GM12878 (cell line): ENCODE data around the gene OR6P1. TPM values are rescaled to one million over a fixed set of nuclear protein-coding genes. Genes with fewer than 3 reads are reported as not detected.

Experiments used
- ATAC-seq: fragments of 200-7000 bp; cut with Tn5 transposase; 3 replicates; pipeline ENCODE4 v1.9.1; 2020; ENCODE audit warnings: mild to moderate bottlenecking, moderate library complexity
- BruUV-seq: library from RNA; stranded (reverse); fragments of 400-500 nt; replicated peaks from 2 replicates; lab custom pipeline; 2021; lab: Mats Ljungman, UMichigan
- CTCF ChIA-PET: fragments of 300-600 bp; sonication (Branson Sonifier 250); formaldehyde crosslinking; extraction: SDS; loops from one replicate; lab custom pipeline; 2021; ENCODE audit warnings: inconsistent platforms; lab: Yijun Ruan, JAX
- POLR2A ChIA-PET: fragments of 350-600 bp; formaldehyde crosslinking; extraction: SDS; loops from one replicate; lab custom pipeline; 2021; ENCODE audit warnings: inconsistent platforms; lab: Charles Lee
- RAD21 ChIA-PET: fragments of 300-600 bp; sonication (Branson Sonifier 250); formaldehyde crosslinking; loops from one replicate; lab custom pipeline; 2023; ENCODE audit warnings: antibody characterized with exemption; ENCODE audit not compliant: unreplicated experiment; lab: Charles Lee
- SMC1A ChIA-PET: fragments of 300-600 bp; sonication (Branson Sonifier 250); formaldehyde crosslinking; loops from one replicate; lab custom pipeline; 2023; ENCODE audit not compliant: unreplicated experiment, uncharacterized antibody; lab: Charles Lee
- DNase-seq: peaks from one replicate; pipeline ENCODE4 v3.0.0-alpha.2; 2011; ENCODE audit warnings: low read depth, low spot score
- FAIRE-seq: peaks from 3 replicates; lab custom pipeline; 2011; peaks lifted over from hg19 to GRCh38; lab: Jason Lieb, UNC
- H2AFZ ChIP-seq: 2 replicates; pipeline ENCODE4 v1.6.0; 2011; ENCODE audit warnings: low read depth, low read length, control low read depth; ENCODE audit not compliant: control insufficient read depth
- H3K27ac ChIP-seq: 2 replicates; pipeline ENCODE4 v1.5.1; 2011; ENCODE audit warnings: control low read depth; ENCODE audit not compliant: control insufficient read depth, insufficient read depth
- H3K27me3 ChIP-seq, 2 experiments: replicated peaks in 1 of 2; 2 replicates each; pipeline versions ENCODE4 v1.6.0 to v1.6.1; 2011; ENCODE audit warnings: low read length in 1 of 2; ENCODE audit not compliant: control insufficient read depth in 2 of 2, insufficient read depth in 2 of 2
- H3K36me3 ChIP-seq, 2 experiments: 2 replicates each; pipeline ENCODE4 v1.5.1; 2011; ENCODE audit warnings: low read length in 1 of 2; ENCODE audit not compliant: control insufficient read depth in 2 of 2, insufficient read depth in 2 of 2
- H3K4me1 ChIP-seq: 2 replicates; pipeline ENCODE4 v1.6.1; 2011; ENCODE audit warnings: mild to moderate bottlenecking, low read length, moderate library complexity, mixed read lengths; ENCODE audit not compliant: control insufficient read depth, insufficient read depth
- H3K4me2 ChIP-seq: 2 replicates; pipeline ENCODE4 v1.6.0; 2011; ENCODE audit warnings: control low read depth; ENCODE audit not compliant: control insufficient read depth, insufficient read depth
- H3K4me3 ChIP-seq: fragments of 200-600 bp; sonication (generic); 2 replicates; pipeline ENCODE4 v1.5.1; 2016
- H3K79me2 ChIP-seq: 2 replicates; pipeline ENCODE4 v1.6.0; 2011; ENCODE audit warnings: low read length; ENCODE audit not compliant: control insufficient read depth, insufficient read depth
- H3K9ac ChIP-seq: 2 replicates; pipeline ENCODE4 v1.8.0; 2011; ENCODE audit warnings: low read length, control low read depth, mixed read lengths; ENCODE audit not compliant: control insufficient read depth, insufficient read depth
- H3K9me3 ChIP-seq: replicated peaks from 3 replicates; pipeline ENCODE4 v1.5.1; 2011; ENCODE audit warnings: mild to moderate bottlenecking, low read length; ENCODE audit not compliant: control insufficient read depth, insufficient read depth
- H4K20me1 ChIP-seq: 2 replicates; pipeline ENCODE4 v1.6.0; 2011; ENCODE audit not compliant: control insufficient read depth, insufficient read depth
- ASH2L ChIP-seq: fragments of 300-600, 200-600 bp; sonication (generic); IDR thresholded peaks from 2 replicates; pipeline ENCODE4 v1.6.1; 2017; ENCODE audit warnings: low read depth, mild to moderate bottlenecking, borderline replicate concordance
- FOS ChIP-seq: IDR thresholded peaks from 3 replicates; pipeline ENCODE4 v1.6.1; 2011; ENCODE audit warnings: borderline replicate concordance; ENCODE audit not compliant: insufficient read length; ENCODE audit errors: extremely low read depth
- IKZF2 ChIP-seq, 2 experiments: fragments of 450-650 bp; IDR thresholded peaks; 2 replicates each; pipeline ENCODE4 v1.6.1; 2017; ENCODE audit warnings: mild to moderate bottlenecking in 2 of 2, moderate library complexity in 2 of 2
- SPI1 ChIP-seq: IDR thresholded peaks from 2 replicates; pipeline ENCODE4 v1.6.1; 2011; ENCODE audit warnings: low read depth, mild to moderate bottlenecking, low read length, moderate library complexity, borderline replicate concordance; ENCODE audit not compliant: insufficient read depth
- ZZZ3 ChIP-seq: IDR thresholded peaks from 2 replicates; pipeline ENCODE4 v1.6.1; 2011; ENCODE audit warnings: low read depth; ENCODE audit not compliant: control insufficient read depth, insufficient read length
- WGBS: methylation state at CpG from one replicate; pipeline ENCODE4 v1.1.6; 2016; ENCODE audit warnings: low lambda C conversion rate; ENCODE audit not compliant: insufficient replicate concordance, insufficient coverage; ENCODE audit errors: missing lambda C conversion rate; 5-methylcytosine and 5-hydroxymethylcytosine counted together
- in situ Hi-C: fragments of 300-500 bp; cut with MboI; formaldehyde crosslinking; loops from 9 replicates; pipeline ENCODE4 v1.14.3; 2018; ENCODE audit warnings: mixed read lengths
- intact Hi-C: fragments of 100-400 bp; cut with micrococcal nuclease; formaldehyde crosslinking; loops from one replicate; pipeline ENCODE4 v1.14.2; 2022; ENCODE audit not compliant: unreplicated experiment
- polyA plus RNA-seq, 11 experiments: library from polyadenylated mRNA; depleted of rRNA in 4 of 11; unstranded in 6 of 11; stranded (reverse) in 5 of 11; fragments of >200 nt; fragmentation: Nextera tagmentation in 4 of 11; fragmentation: Illumina TruSeq in 1 of 11; extraction: Ambion mirVana in 4 of 11; extraction: Trizol in 1 of 11; gene quantifications; 1 replicate in 1 of 11; 2 replicates in 10 of 11; pipeline versions ENCODE4 v1.2.1 to v1.2.3, GENCODE V29; 2011 to 2016; ENCODE audit warnings: inconsistent platforms in 2 of 11, missing spikeins in 2 of 11, low read depth in 1 of 11
- total RNA-seq, 4 experiments: library from RNA; depleted of rRNA in 3 of 4; stranded (reverse); fragments of >200 nt in 3 of 4; fragmentation: Illumina TruSeq in 1 of 4; extraction: Trizol in 1 of 4; gene quantifications; 2 replicates each; pipeline versions ENCODE4 v1.2.1 to v1.2.3, GENCODE V29; 2013 to 2021

OR6P1 gene
- total and polyA plus RNA-seq, 10 of the 15 experiments (the other 5 are each of a cell fraction or from before 2014, with no cell fraction given), result not detected

GRCh38 chr1:158564608-158565007, 5.8 kb downstream of the OR6P1 start:
- BruUV-seq, result no TSS peak
- H3K9ac ChIP-seq, result no peak overlapping the region
- intact Hi-C loops, result no loop called here

GRCh38 chr1:158563853-158564252, 6.5 kb downstream of the OR6P1 start:
- Histone ChIP-seq H4K20me1 (no peaks in the 10 kb centered on the region), H3K4me3 (no peak overlapping the region), H3K4me2 (no peak overlapping the region), H3K27ac (no peak overlapping the region), H3K27me3 (no peaks in the 10 kb centered on the region), H2AFZ (no peak overlapping the region), H3K9ac (no peak overlapping the region), H3K79me2 (no peaks in the 10 kb centered on the region), H3K36me3 (no peaks in the 10 kb centered on the region), H3K9me3 (no peaks in the 10 kb centered on the region), H3K4me1 (no peaks in the 10 kb centered on the region)
- POLR2A ChIA-PET, result no interaction called here
- in situ Hi-C loops (no loop called here), intact Hi-C loops (no loop called here)
- TF ChIP-seq IKZF2 (IDR thresholded peaks at IDR 0.05) (no peak), ASH2L (no peak), ZZZ3 (no peak)
- SMC1A ChIA-PET, result no interaction called here
- ATAC-seq (no peak), FAIRE-seq (no peak), DNase-seq (no peak)
- WGBS, result 26% methylated on average over 2 of the region's 2 CpGs
- no TSS peak for BruUV-seq
- RAD21 ChIA-PET, result no interaction called here
- CTCF ChIA-PET, result interaction anchor here (1.1 kb wide), 1 partner anchor 8 kb away, joined by 3 read pairs; no protein-coding TSS in a partner anchor

More at GRCh38 chr1:158564608-158565007, 5.8 kb downstream of the OR6P1 start:
- no peak for TF ChIP-seq FOS
- peak; percentile 16; the same call in 1 of the 2 replicates for TF ChIP-seq SPI1
- TF ChIP-seq, all 136 proteins: peak for 1
- ChIA-PET CTCF (no interaction called here), SMC1A (no interaction called here), RAD21 (no interaction called here), POLR2A (no interaction called here)
- no peaks in the 10 kb centered on the region for H3K4me1 ChIP-seq
- no peak overlapping the region for H3K4me2 ChIP-seq
- DNase-seq (no peak), ATAC-seq (no peak), FAIRE-seq (no peak)
- H3K9me3 ChIP-seq, result no peaks in the 10 kb centered on the region
- H3K27ac ChIP-seq, result no peak overlapping the region
- H3K4me3 ChIP-seq, result no peak overlapping the region
- in situ Hi-C loops, result no loop called here
- no peaks in the 10 kb centered on the region for H3K79me2 ChIP-seq
- no peaks in the 10 kb centered on the region for H3K27me3 ChIP-seq
- H2AFZ ChIP-seq, result no peak overlapping the region
- no peaks in the 10 kb centered on the region for H4K20me1 ChIP-seq
- WGBS, result 47% methylated on average over 2 of the region's 2 CpGs
- H3K36me3 ChIP-seq, result no peaks in the 10 kb centered on the region
